ENCODE data around the gene ZNF223. TPM values are rescaled to one million over a fixed set of nuclear protein-coding genes. Genes with fewer than 3 reads are reported as not detected.

ZNF223 gene
- 2.3 TPM for total RNA-seq
- long read RNA-seq, partial matches to known transcripts = 0 of 3 reads
- long read RNA-seq, other reads (novel, unspliced or antisense) = 1 of 3 reads

DNA sequence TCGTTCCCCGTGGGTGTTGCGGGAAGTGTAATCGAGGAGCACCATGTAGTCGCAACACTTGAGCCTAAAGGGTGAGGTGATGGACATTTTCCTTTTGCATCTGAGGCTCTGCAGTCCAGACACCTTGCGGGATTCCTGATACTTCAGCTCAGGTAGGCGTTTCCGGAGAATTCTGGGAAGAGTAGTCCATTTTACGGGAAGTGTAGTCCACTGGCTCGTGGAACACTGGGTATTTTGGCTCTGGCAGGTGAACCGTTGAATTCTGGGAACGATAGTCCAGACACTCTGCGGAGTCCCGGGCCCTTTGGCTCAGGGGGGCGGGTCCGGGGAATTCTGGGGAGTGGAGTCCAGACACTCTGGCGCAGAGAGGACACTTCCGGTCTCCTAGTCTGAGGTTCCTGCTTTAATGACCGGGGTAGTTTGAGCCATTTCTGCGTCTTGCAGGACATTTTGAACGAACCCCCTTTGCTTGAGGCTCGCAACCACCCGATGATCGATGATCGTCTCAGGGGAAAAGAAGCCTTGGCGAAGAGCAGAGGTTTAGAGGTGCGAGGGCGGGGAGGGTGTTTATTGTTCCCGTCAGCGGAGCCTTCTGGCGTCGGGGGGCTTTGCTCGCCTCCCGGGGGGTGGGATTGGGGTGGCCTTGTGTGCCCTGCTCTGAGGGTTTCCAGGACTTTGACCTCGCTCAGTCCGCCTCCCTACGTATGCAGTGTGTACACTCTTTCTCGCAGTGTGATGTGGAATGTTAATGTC lies at the start of gene ZNF223:
Gene ZNF223, plus strand, starts transcription at position 387 of the 753 bp plus-strand sequence. CDS start 3,141 bp downstream, outside the sequence.
- ATAC-seq (ENCODE audit: poor library complexity) (peak; percentile 100), DNase-seq (peak; percentile 96)
- intact Hi-C loops (cut with DNase I) = no loop called here

- ATAC-seq (ENCODE audit: poor library complexity) (no peak), DNase-seq (no peak)
- intact Hi-C loops (cut with DNase I) = loop anchor here (10.0 kb wide), 1 partner anchor 103 kb away; no protein-coding TSS in a partner anchor
Observed at GRCh38 chr19:44002212-44002565, 49.6 kb upstream of the ZNF223 start.

GRCh38 chr19:44002566-44003460 lies 49.0 kb upstream of the ZNF223 start, which contains the start of gene ZNF230:
ZNF230 (plus strand) TSS chr19:44002957; CDS start chr19:44007079, 4,122 bp downstream.
- DNase-seq (peak; percentile 91), ATAC-seq (ENCODE audit: poor library complexity) (peak; percentile 100)
- intact Hi-C loops (cut with DNase I) = loop anchor here (10.0 kb wide), 1 partner anchor 102 kb away; no protein-coding TSS in a partner anchor

DNA sequence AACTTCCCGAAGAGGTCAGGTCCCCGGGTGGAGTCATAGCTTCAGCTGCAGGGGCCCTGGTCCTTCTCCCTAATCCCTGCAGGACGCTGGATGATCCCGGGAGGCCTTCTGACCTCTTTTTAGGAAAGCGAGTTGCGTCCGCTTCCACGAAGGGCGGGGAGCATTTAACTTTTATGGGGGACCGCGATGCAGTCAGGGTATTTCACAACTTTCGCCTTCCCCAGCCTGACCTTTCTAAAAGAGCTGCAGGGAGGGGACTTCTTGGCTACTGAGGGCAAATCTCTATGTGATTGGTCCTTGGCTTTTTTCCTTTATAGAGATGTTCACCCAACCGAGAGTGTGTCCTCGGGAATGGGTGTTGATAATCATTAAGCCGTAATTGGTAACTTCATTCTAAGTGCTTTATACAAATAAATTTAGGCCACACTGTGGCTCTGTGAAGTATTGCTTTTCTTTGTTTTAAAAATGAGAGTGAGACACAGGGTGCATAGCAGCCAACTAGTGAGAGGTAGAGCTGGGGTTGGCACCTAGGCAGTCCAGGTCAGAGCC lies 48.3 kb upstream of the ZNF223 start:
- DNase-seq (no peak), ATAC-seq (ENCODE audit: poor library complexity) (peak; percentile 22)
- intact Hi-C loops (cut with DNase I) = loop anchor here (10.0 kb wide), 1 partner anchor 101 kb away; no protein-coding TSS in a partner anchor

GRCh38 chr19:44005973-44006372 lies 45.9 kb upstream of the ZNF223 start:
- ATAC-seq (ENCODE audit: poor library complexity) (no peak), DNase-seq (no peak)
- intact Hi-C loops (cut with DNase I) = loop anchor here (10.0 kb wide), 1 partner anchor 99 kb away; no protein-coding TSS in a partner anchor

GRCh38 chr19:44007473-44007872 lies 44.4 kb upstream of the ZNF223 start:
- no peak for DNase-seq
- no peak for ATAC-seq (ENCODE audit: poor library complexity)
- intact Hi-C loops (cut with DNase I) = loop anchor here (10.0 kb wide), 1 partner anchor 97 kb away; no protein-coding TSS in a partner anchor

DNA sequence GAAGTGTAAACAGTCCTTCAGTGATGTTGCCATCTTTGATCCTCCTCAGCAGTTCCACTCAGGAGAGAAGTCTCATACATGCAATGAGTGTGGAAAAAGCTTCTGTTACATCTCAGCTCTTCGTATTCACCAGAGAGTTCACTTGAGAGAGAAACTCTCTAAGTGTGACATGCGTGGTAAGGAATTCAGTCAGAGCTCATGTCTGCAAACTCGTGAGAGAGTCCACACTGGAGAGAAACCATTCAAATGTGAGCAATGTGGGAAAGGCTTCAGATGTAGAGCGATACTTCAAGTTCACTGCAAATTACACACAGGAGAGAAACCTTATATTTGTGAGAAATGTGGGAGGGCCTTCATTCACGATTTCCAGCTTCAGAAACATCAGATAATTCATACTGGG lies 41.4 kb upstream of the ZNF223 start:
- ATAC-seq (ENCODE audit: poor library complexity) (no peak), DNase-seq (no peak)
- intact Hi-C loops (cut with DNase I) = no loop called here

- ATAC-seq (ENCODE audit: poor library complexity) = no peak
- DNase-seq = no peak
- intact Hi-C loops (cut with DNase I) = no loop called here
Observed at GRCh38 chr19:44019498-44019897, 32.3 kb upstream of the ZNF223 start.

GRCh38 chr19:44021221-44021620 lies 30.6 kb upstream of the ZNF223 start:
- DNase-seq (no peak), ATAC-seq (ENCODE audit: poor library complexity) (no peak)
- intact Hi-C loops (cut with DNase I) = no loop called here

DNA sequence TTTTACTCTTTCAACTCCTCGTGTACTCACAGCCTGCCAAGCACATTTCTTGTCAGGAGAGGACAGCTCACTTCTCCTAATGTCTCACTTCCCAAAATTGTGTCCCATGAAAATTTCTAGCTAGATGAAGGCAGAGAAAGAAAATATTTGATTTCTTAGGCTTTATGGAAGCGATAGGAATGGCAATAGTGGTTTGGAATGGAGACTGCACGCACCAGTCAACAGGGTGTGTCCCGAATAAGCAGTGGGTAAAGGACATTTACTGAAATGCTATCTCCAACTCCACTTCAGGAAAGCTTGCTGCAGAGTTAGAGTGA lies 27.0 kb upstream of the ZNF223 start:
- no peak for DNase-seq
- intact Hi-C loops (cut with DNase I) = no loop called here
- no peak for ATAC-seq (ENCODE audit: poor library complexity)

DNA sequence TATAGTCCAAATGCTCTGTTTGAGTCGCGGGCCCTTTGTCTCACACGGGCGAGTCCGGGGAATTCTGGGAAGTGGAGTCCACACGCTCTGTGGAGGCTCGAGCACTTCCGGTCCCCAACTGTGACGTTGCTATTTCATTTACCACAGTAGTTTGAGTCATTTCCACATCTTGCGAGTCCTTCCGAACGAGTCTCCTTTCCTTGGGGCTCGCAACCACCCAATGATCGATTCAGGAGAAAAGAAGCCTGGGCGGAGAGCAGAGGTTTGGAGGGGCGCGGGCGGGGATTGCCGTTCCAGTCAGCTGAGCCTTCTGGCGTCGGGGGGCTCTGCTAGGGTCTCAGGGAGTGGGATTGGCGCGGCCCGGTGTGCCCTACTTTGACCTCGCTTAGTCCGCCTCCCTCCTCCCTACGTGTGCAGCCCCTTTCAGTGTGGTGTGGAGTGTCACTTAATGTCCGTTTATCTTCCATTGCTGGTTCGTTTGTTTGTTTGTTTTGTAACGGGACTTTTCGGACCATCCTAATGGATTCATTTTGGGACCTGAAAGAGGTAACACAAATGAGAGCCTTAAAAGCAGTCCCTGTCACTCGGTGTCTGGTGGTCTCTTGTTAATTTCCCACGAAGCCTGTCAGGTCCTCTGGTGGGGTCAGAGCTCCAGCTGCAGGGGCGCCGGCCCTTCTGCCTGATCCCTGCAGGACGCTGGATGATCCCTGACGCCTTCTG lies 26.5 kb upstream of the ZNF223 start, which contains the start of gene ZNF222:
Gene ZNF222, plus strand, starts transcription at position 163 of the 720 bp plus-strand sequence. Its CDS starts 58 bp downstream, at position 221.
- DNase-seq (peak; percentile 89), ATAC-seq (ENCODE audit: poor library complexity) (peak; percentile 100)
- intact Hi-C loops (cut with DNase I) = no loop called here

GRCh38 chr19:44026622-44027021 lies 25.2 kb upstream of the ZNF223 start:
- intact Hi-C loops (cut with DNase I) = no loop called here
- ATAC-seq (ENCODE audit: poor library complexity) (no peak), DNase-seq (no peak)

DNA sequence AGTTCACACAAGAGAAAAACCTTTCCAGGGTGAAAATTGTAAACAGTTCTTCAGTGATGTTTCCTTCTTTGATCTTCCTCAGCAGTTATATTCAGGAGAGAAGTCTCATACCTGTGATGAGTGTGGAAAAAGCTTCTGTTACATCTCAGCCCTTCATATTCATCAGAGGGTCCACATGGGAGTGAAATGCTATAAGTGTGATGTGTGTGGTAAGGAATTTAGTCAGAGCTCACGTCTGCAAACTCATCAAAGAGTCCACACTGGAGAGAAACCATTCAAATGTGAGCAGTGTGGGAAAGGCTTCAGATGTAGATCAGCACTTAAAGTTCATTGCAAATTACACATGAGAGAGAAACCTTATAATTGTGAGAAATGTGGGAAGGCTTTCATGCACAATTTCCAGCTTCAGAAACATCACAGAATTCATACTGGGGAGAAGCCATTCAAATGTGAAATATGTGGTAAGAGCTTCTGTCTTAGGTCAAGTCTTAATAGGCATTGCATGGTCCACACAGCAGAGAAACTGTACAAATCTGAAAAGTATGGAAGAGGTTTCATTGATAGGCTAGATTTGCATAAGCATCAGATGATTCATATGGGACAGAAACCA lies 19.7 kb upstream of the ZNF223 start:
- intact Hi-C loops (cut with DNase I) = no loop called here
- no peak for ATAC-seq (ENCODE audit: poor library complexity)
- DNase-seq = no peak

GRCh38 chr19:44042147-44042546 lies 9.7 kb upstream of the ZNF223 start:
- ATAC-seq (ENCODE audit: poor library complexity) = no peak
- intact Hi-C loops (cut with DNase I) = no loop called here
- no peak for DNase-seq

DNA sequence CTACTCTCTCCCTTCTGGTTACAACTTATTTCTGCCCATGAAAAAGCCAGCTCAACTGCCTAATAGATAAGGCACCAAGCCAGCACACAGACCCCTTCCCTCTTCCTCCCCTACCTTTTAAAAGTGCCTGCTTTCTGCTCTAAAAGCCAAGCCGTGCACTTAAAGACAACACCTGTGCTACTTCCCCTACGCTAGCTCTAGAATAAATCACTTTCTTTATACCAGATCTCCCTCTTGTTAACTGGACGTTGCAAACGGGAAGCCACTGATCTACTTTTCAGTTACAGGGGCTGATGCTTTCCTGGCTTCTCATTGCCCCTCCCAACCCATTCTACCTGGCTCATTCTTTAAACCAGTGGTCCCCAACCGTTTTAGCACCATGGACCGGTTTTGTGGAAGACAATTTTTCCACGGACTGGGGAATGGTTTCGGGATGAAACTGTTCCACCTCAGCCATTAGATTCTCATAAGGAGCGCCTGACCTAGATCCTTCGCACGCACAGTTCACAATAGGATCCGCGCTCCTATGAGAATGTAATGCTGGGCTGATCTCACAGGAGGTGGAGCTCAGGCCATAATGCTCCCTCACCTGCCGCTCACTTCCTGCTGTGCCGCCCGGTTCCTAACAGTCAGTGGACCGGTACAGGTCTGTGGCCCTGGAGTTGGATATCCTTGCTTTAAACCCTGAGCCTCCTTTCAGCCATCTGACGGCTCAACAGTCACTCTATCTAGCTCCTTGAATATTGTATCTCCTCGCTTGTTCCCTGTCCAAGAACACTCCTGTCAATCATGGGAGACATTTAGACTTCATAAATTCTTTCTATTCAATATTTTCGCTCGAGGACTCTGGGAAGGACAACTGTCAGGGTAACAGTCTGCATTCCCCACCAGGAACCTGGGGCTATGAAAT lies 841 bp upstream of the ZNF223 start:
- no peak for DNase-seq
- intact Hi-C loops (cut with DNase I) = no loop called here
- peak; percentile 34 for ATAC-seq (ENCODE audit: poor library complexity)

DNA sequence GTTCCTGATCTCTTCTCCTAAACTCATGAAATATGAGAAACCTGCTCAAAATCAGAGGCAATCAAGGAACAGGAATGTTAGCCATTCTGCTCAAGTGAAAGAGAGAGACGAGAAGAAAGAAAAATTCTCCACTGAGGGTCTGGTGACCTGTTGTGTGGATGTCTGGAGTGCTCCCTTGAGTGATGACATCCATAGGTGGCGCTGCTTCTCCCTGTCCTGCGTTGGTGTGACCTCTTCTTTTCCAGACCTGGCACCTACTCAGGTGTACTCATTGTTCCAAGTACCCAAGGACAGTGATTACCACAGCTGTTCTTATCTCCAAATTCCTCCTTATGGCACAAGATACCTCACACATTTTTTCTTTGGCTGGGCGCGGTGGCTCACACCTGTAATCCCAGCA lies 4.0 kb downstream of the ZNF223 start:
- DNase-seq (no peak), ATAC-seq (ENCODE audit: poor library complexity) (no peak)
- intact Hi-C loops (cut with DNase I) = no loop called here

- DNase-seq = no peak
- intact Hi-C loops (cut with DNase I) = no loop called here
- ATAC-seq (ENCODE audit: poor library complexity) = no peak
Observed at GRCh38 chr19:44059229-44059628, 7.4 kb downstream of the ZNF223 start.

Measured in Right ventricle myocardium superior (tissue), 1 donor.